Loucy (cell line): Measurements from ENCODE around the gene FAM241B.

Source experiments
- H2AFZ ChIP-seq: fragments of 200-600 bp; sonication (generic); 2 replicates; pipeline ENCODE4 v1.6.0; 2016; ENCODE audit warnings: antibody characterized with exemption, mild to moderate bottlenecking, low read length, moderate library complexity
- H3F3A ChIP-seq: fragments of 200-600 bp; 2 replicates; pipeline ENCODE4 v1.6.0; 2016; ENCODE audit warnings: antibody characterized with exemption, low read depth, mild to moderate bottlenecking
- H3K27me3 ChIP-seq: fragments of 200-600 bp; sonication (generic); 2 replicates; pipeline ENCODE4 v1.6.1; 2014; ENCODE audit warnings: low read length, mild to moderate bottlenecking; ENCODE audit not compliant: insufficient read depth, poor library complexity, severe bottlenecking
- H3K36me3 ChIP-seq: fragments of 200-600 bp; sonication (generic); 2 replicates; pipeline ENCODE4 v1.6.1; 2016; ENCODE audit warnings: low read length; ENCODE audit not compliant: insufficient read depth
- H3K4me1 ChIP-seq: fragments of 200-600 bp; sonication (generic); 2 replicates; pipeline ENCODE4 v1.5.1; 2014; ENCODE audit warnings: low read length, mild to moderate bottlenecking; ENCODE audit not compliant: insufficient read depth, poor library complexity, severe bottlenecking
- H3K4me2 ChIP-seq: fragments of 200-600 bp; sonication (generic); 2 replicates; pipeline ENCODE4 v1.6.0; 2014; ENCODE audit warnings: antibody characterized with exemption, low read length, low read depth, mild to moderate bottlenecking; ENCODE audit not compliant: poor library complexity, severe bottlenecking
- H3K4me3 ChIP-seq: fragments of 200-600 bp; sonication (generic); 2 replicates; pipeline ENCODE4 v1.5.1; 2014; ENCODE audit warnings: low read length, mild to moderate bottlenecking, mixed read lengths; ENCODE audit not compliant: poor library complexity, severe bottlenecking
- H3K79me2 ChIP-seq: fragments of 200-600 bp; sonication (generic); 2 replicates; pipeline ENCODE4 v1.6.1; 2014; ENCODE audit warnings: low read length; ENCODE audit not compliant: insufficient read depth
- H3K9ac ChIP-seq: fragments of 200-600 bp; sonication (generic); 2 replicates; pipeline ENCODE4 v1.6.0; 2014; ENCODE audit warnings: mild to moderate bottlenecking, low read depth, low read length, moderate library complexity; ENCODE audit not compliant: poor library complexity, severe bottlenecking
- H3K9me2 ChIP-seq: fragments of 200-600 bp; sonication (generic); replicated peaks from 2 replicates; pipeline ENCODE4 v1.6.1; 2016; ENCODE audit warnings: low read depth, low read length, mixed read lengths
- H3K9me3 ChIP-seq: fragments of 200-600 bp; sonication (generic); 2 replicates; pipeline ENCODE4 v1.6.1; 2014; ENCODE audit warnings: mild to moderate bottlenecking, antibody characterized with exemption, low read length, low read depth; ENCODE audit not compliant: insufficient read depth
- H4K20me1 ChIP-seq: fragments of 200-600 bp; sonication (generic); 2 replicates; pipeline ENCODE4 v1.6.0; 2014; ENCODE audit warnings: antibody characterized with exemption, low read length, mild to moderate bottlenecking; ENCODE audit not compliant: insufficient read depth, poor library complexity, severe bottlenecking
- EZH2phosphoT487 ChIP-seq: fragments of 200-600 bp; IDR thresholded peaks from 2 replicates; pipeline ENCODE4 v1.6.1; 2018; ENCODE audit warnings: antibody characterized with exemption, mild to moderate bottlenecking, moderate library complexity, borderline replicate concordance
- TF ChIP-seq, protein P1 (sequence below): fragments of 200-600 bp; sonication (generic); conservative IDR thresholded peaks from 2 replicates; pipeline ENCODE4 v1.5.1; 2014; ENCODE audit warnings: mild to moderate bottlenecking, antibody characterized with exemption, low read length

The FAM241B gene

GRCh38 chr10:69662173-69662877 lies 32.3 kb downstream of the FAM241B start:
- H3K27me3 ChIP-seq = no peaks in the 10 kb centered on the region

GRCh38 chr10:69662901-69663300 lies 32.9 kb downstream of the FAM241B start:
- Histone ChIP-seq H3K9ac (no peak overlapping the region), H3K36me3 (no peaks in the 10 kb centered on the region), H3K4me2 (no peak overlapping the region), H3F3A (no peaks in the 10 kb centered on the region), H3K4me1 (no peaks in the 10 kb centered on the region), H3K9me3 (no peaks in the 10 kb centered on the region), H3K4me3 (no peak overlapping the region), H3K9me2 (no peaks in the 10 kb centered on the region), H3K27me3 (no peaks in the 10 kb centered on the region), H2AFZ (no peak overlapping the region), H4K20me1 (no peaks in the 10 kb centered on the region), H3K79me2 (no peaks in the 10 kb centered on the region)
- TF ChIP-seq EZH2phosphoT487 = no peak

More at GRCh38 chr10:69662173-69662877, 32.3 kb downstream of the FAM241B start:
- Histone ChIP-seq H3K79me2 (no peaks in the 10 kb centered on the region), H3K4me3 (no peak overlapping the region), H3K4me2 (no peak overlapping the region), H2AFZ (no peak overlapping the region), H3K36me3 (no peaks in the 10 kb centered on the region), H3K9ac (no peak overlapping the region), H3K9me2 (no peaks in the 10 kb centered on the region), H3K4me1 (no peaks in the 10 kb centered on the region), H4K20me1 (no peaks in the 10 kb centered on the region), H3F3A (no peaks in the 10 kb centered on the region), H3K9me3 (no peaks in the 10 kb centered on the region)
- TF ChIP-seq, protein P1, sequence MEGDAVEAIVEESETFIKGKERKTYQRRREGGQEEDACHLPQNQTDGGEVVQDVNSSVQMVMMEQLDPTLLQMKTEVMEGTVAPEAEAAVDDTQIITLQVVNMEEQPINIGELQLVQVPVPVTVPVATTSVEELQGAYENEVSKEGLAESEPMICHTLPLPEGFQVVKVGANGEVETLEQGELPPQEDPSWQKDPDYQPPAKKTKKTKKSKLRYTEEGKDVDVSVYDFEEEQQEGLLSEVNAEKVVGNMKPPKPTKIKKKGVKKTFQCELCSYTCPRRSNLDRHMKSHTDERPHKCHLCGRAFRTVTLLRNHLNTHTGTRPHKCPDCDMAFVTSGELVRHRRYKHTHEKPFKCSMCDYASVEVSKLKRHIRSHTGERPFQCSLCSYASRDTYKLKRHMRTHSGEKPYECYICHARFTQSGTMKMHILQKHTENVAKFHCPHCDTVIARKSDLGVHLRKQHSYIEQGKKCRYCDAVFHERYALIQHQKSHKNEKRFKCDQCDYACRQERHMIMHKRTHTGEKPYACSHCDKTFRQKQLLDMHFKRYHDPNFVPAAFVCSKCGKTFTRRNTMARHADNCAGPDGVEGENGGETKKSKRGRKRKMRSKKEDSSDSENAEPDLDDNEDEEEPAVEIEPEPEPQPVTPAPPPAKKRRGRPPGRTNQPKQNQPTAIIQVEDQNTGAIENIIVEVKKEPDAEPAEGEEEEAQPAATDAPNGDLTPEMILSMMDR = no peak
- TF ChIP-seq EZH2phosphoT487 = no peak

DNA sequence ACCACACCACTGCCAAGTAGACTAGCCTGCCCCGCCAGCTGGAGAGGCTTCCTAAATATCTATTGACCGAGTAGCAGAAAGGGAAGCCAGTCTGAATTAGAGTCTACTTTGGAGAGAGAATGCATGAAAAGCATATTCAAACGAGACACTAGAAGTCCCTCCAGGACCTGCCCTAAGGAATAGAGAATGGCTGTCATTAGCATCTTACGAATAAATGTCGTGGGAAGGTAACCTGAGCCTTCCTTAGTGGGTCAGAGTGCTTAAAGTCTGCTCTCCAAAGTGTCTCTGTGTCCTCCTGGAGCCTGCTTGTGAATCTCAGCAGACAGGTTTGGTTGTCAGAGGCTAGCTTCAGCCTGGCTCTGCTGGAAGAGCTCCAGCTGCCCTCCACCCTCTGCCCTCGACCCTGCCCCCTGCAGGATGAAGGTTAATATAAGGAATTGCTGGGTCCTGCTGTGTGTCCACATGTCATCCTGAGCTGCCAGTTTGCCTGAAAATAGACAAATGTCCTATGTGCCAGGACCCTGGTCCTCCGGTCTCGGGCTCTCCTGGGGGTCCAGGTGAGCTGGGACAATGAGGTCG lies 33.4 kb downstream of the FAM241B start:
- no peak overlapping the region for H3K4me3 ChIP-seq
- H3K36me3 ChIP-seq = no peaks in the 10 kb centered on the region
- H3K27me3 ChIP-seq = no peaks in the 10 kb centered on the region
- H3K9me3 ChIP-seq = no peaks in the 10 kb centered on the region
- no peak overlapping the region for H3K9ac ChIP-seq
- no peaks in the 10 kb centered on the region for H3F3A ChIP-seq
- no peak overlapping the region for H3K4me2 ChIP-seq
- TF ChIP-seq, protein P1 = peak; percentile 47
- TF ChIP-seq EZH2phosphoT487 = no peak
- no peaks in the 10 kb centered on the region for H3K79me2 ChIP-seq
- H4K20me1 ChIP-seq = no peaks in the 10 kb centered on the region
- no peaks in the 10 kb centered on the region for H3K4me1 ChIP-seq
- H2AFZ ChIP-seq = no peak overlapping the region
- no peaks in the 10 kb centered on the region for H3K9me2 ChIP-seq
